Measurements from ENCODE around the gene ADGRG1. TPM values are rescaled to one million over a fixed set of nuclear protein-coding genes. Genes with fewer than 3 reads are reported as not detected.
"Not testable (repeated sequence)": the region's sequence is repeated elsewhere in the genome, so short reads cannot be mapped to it uniquely, and the experiment has no call there.

Gene ADGRG1
- total RNA-seq, 1 experiment from 2014 or later, result 0.38 TPM

- no peak for DNase-seq
- H3K4me3 ChIP-seq (ENCODE audit: insufficient read depth, low read depth, low read length), result no peak overlapping the region
- no peaks in the 10 kb centered on the region for H3K36me3 ChIP-seq (replicated peaks; ENCODE audit: control insufficient read depth, insufficient read depth, low read length)
- H3K27me3 ChIP-seq (ENCODE audit: control insufficient read depth, insufficient read depth, low read length), result no peaks in the 10 kb centered on the region
Observed at GRCh38 chr16:57703416-57704010, 75.1 kb downstream of the ADGRG1 start.

GRCh38 chr16:57704011-57704904, 75.8 kb downstream of the ADGRG1 start:
- no peaks in the 10 kb centered on the region for H3K36me3 ChIP-seq (replicated peaks; ENCODE audit: control insufficient read depth, insufficient read depth, low read length)
- peak; percentile 33 for DNase-seq
- H3K4me3 ChIP-seq (ENCODE audit: insufficient read depth, low read depth, low read length), result no peak overlapping the region
- H3K27me3 ChIP-seq (ENCODE audit: control insufficient read depth, insufficient read depth, low read length), result no peaks in the 10 kb centered on the region

DNA sequence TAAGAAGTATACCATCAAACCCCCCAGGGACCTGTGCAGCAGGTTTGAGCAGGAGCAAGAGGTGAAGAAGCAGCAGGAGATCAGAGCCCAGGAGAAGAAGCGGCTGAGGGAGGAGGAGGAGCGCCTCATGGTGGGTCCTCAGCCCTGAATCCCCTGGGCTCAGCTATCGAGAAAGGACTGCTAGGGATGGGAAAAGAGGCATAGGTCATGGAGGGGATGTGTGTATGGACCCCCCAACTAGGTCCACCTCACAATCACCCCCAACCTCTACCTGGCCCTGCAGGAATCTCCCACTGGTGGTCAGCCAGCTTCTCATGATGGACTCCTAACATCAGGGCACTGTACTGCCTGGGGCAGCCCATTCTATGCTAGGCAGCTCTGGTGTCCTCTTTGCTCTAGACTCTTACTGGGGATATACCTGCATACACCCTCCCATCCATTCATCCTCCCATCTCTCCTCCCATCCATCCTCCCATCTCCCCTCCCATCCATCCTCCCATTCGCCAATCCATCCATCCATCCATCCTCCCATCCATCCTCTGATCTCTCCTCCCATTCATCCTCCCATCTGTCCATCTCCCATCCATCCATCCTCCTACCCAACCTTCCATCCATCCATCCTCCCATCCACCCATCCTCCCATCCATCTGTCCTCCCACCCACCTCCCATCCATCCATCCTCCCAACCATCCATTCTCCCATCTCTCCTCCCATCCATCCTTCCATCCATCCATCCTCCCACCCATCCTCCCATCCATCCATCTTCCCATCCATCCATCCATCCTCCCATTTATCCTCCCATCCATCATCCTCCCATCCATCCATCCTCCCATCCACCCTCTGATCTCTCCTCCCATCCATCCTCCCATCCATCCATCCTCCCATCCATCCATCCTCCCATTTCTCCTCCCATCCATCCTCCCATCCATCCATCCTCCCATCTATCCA, 76.7 kb downstream of the ADGRG1 start:
- no peak for DNase-seq
- no peaks in the 10 kb centered on the region for H3K36me3 ChIP-seq (replicated peaks; ENCODE audit: control insufficient read depth, insufficient read depth, low read length)
- no peaks in the 10 kb centered on the region for H3K27me3 ChIP-seq (ENCODE audit: control insufficient read depth, insufficient read depth, low read length)
- H3K4me3 ChIP-seq (ENCODE audit: insufficient read depth, low read depth, low read length), result no peak overlapping the region

DNA sequence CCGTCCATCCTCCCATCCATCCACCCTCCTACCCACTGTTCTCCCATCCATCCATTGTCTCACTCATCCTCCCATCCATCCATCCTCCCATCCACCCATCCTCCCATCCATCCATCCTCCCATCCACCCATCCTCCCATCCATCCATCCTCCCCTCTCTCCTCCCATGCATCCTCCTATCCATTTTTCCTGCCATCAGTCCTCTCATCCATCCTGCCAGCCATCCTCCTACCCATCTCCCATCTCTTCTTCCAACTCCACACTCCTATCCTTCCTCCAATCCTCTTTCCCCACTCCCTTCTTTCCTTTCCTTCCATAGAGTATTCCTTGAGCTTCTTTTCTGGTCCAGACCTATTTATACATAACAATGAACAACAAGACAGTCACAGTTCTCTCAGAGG, 78.3 kb downstream of the ADGRG1 start:
- Histone ChIP-seq H3K27me3 (ENCODE audit: control insufficient read depth, insufficient read depth, low read length) (no peaks in the 10 kb centered on the region), H3K4me3 (ENCODE audit: insufficient read depth, low read depth, low read length) (no peak overlapping the region), H3K36me3 (replicated peaks; ENCODE audit: control insufficient read depth, insufficient read depth, low read length) (no peaks in the 10 kb centered on the region)
- DNase-seq, result no peak

DNA sequence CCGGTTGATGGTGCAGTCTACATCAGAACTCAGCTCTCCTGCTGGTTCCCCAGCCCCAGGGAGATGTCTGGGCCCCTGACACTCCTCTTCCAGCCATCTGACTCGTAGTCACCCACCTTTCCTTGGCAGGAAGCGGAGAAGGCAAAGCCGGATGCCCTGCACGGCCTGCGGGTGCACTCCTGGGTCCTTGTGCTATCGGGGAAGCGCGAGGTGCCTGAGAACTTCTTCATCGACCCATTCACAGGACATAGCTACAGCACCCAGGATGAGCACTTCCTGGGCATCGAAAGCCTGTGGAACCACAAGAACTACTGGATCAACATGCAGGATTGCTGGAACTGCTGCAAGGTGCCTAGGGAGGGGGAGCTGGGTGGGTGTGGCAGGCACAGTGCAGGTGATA, 78.9 kb downstream of the ADGRG1 start:
- Histone ChIP-seq H3K4me3 (ENCODE audit: insufficient read depth, low read depth, low read length) (no peak overlapping the region), H3K27me3 (ENCODE audit: control insufficient read depth, insufficient read depth, low read length) (no peaks in the 10 kb centered on the region), H3K36me3 (replicated peaks; ENCODE audit: control insufficient read depth, insufficient read depth, low read length) (no peaks in the 10 kb centered on the region)
- DNase-seq, result no peak

- no peaks in the 10 kb centered on the region for H3K36me3 ChIP-seq (replicated peaks; ENCODE audit: control insufficient read depth, insufficient read depth, low read length)
- H3K4me3 ChIP-seq (ENCODE audit: insufficient read depth, low read depth, low read length), result no peak overlapping the region
- no peaks in the 10 kb centered on the region for H3K27me3 ChIP-seq (ENCODE audit: control insufficient read depth, insufficient read depth, low read length)
- no peak for DNase-seq
Observed at GRCh38 chr16:57708168-57708567, 79.7 kb downstream of the ADGRG1 start.

DNA sequence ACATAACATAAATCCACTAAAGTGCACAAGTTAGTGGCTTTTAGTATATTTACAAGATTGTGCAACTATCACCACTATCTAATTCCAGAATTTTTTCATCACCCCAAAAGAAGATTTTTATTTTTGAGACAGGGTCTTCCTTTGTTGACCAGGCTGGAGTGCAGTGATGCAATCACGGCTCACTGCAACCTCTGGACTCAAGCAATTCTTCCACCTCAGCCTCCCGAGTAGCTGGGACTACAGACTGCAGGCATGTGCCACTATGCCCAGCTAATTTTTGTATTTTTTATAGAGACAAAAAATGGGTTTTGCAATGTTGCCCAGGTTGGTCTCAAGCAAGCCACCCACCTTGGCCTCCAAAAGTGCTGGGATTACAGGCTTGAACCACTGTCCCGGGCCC, 81.2 kb downstream of the ADGRG1 start:
- no peaks in the 10 kb centered on the region for H3K27me3 ChIP-seq (ENCODE audit: control insufficient read depth, insufficient read depth, low read length)
- no peaks in the 10 kb centered on the region for H3K36me3 ChIP-seq (replicated peaks; ENCODE audit: control insufficient read depth, insufficient read depth, low read length)
- no peak overlapping the region for H3K4me3 ChIP-seq (ENCODE audit: insufficient read depth, low read depth, low read length)
- DNase-seq, result no peak

GRCh38 chr16:57711346-57711745, 82.9 kb downstream of the ADGRG1 start:
- no peak overlapping the region for H3K4me3 ChIP-seq (ENCODE audit: insufficient read depth, low read depth, low read length)
- H3K27me3 ChIP-seq (ENCODE audit: control insufficient read depth, insufficient read depth, low read length), result no peaks in the 10 kb centered on the region
- no peaks in the 10 kb centered on the region for H3K36me3 ChIP-seq (replicated peaks; ENCODE audit: control insufficient read depth, insufficient read depth, low read length)
- no peak for DNase-seq

DNA sequence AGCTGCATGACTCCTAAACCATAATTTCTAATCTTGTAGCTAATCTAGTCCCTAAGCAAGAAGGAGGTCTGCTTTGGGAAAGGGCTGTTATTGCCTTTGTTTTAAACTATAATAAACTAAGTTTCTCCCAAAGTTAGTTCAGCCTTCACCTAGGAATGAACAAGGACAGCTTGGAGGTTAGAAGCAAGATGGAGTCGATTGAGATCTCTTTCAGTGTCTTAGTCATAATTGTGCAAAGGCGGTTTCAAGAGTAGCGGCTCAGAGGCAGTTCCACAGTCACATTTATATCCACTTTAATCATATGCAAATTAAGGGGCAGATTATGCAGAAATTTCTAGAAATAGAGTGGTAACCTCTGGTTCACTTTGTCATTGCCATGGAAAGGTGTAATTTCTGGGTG, 83.6 kb downstream of the ADGRG1 start:
- Histone ChIP-seq H3K4me3 (ENCODE audit: insufficient read depth, low read depth, low read length) (no peak overlapping the region), H3K27me3 (ENCODE audit: control insufficient read depth, insufficient read depth, low read length) (no peaks in the 10 kb centered on the region), H3K36me3 (replicated peaks; ENCODE audit: control insufficient read depth, insufficient read depth, low read length) (no peaks in the 10 kb centered on the region)
- no peak for DNase-seq

- not testable (repeated sequence) for DNase-seq; H3K4me3 ChIP-seq (ENCODE audit: insufficient read depth, low read depth, low read length); H3K27me3 ChIP-seq (ENCODE audit: control insufficient read depth, insufficient read depth, low read length); H3K36me3 ChIP-seq (replicated peaks; ENCODE audit: control insufficient read depth, insufficient read depth, low read length)
Observed at GRCh38 chr16:57712569-57712968, 84.1 kb downstream of the ADGRG1 start.

GRCh38 chr16:57713596-57713995, 85.2 kb downstream of the ADGRG1 start:
- no peaks in the 10 kb centered on the region for H3K27me3 ChIP-seq (ENCODE audit: control insufficient read depth, insufficient read depth, low read length)
- no peak overlapping the region for H3K4me3 ChIP-seq (ENCODE audit: insufficient read depth, low read depth, low read length)
- DNase-seq, result no peak
- H3K36me3 ChIP-seq (replicated peaks; ENCODE audit: control insufficient read depth, insufficient read depth, low read length), result no peaks in the 10 kb centered on the region

- no peak for DNase-seq
- no peak overlapping the region for H3K4me3 ChIP-seq (ENCODE audit: insufficient read depth, low read depth, low read length)
- H3K27me3 ChIP-seq (ENCODE audit: control insufficient read depth, insufficient read depth, low read length), result no peaks in the 10 kb centered on the region
- no peaks in the 10 kb centered on the region for H3K36me3 ChIP-seq (replicated peaks; ENCODE audit: control insufficient read depth, insufficient read depth, low read length)
Observed at GRCh38 chr16:57714047-57714446, 85.6 kb downstream of the ADGRG1 start.

Measured in H7 (cell line).